Left cardiac atrium (tissue), 4 donors: Measurements from ENCODE around the gene TSSK3. TPM values are rescaled to one million over a fixed set of nuclear protein-coding genes. Genes with fewer than 3 reads are reported as not detected.

Experiments used
- ATAC-seq, 2 donors: fragments of 200-7000 bp; cut with Tn5 transposase; one replicate each; pipeline ENCODE4 v1.9.1; 2020; ENCODE audit warnings: mild to moderate bottlenecking in 2 of 2, moderate library complexity in 2 of 2
- DNase-seq: peaks from one replicate; pipeline ENCODE4 v3.0.0-alpha.2; 2020
- intact Hi-C, 2 donors: fragments of 100-400 bp; cut with DNase I; formaldehyde crosslinking; loops; one replicate each; pipeline versions ENCODE4 v1.14.1 to v1.15.1; 2022 to 2023
- long read RNA-seq: library from polyadenylated mRNA; unstranded; transcript quantifications from one replicate; pipeline ENCODE4 v2.0.0, GENCODE V29; 2021
- total RNA-seq, 2 donors: library from RNA; stranded (reverse); fragmentation: NEBNext Ultra II Directional; extraction: Animal tissue kit (Norgen Biotek cat#: 25700); gene quantifications; one replicate each; pipeline ENCODE4 v1.2.1, GENCODE V29; 2021
- donor health status: DM: no; HTN: yes; CAD: no.
- donor health status: DM: no; HTN: yes; CAD: no; lungs with severe emphysema.
- donor health status: DM: yes; HTN: yes; CAD: no.
- donor health status: Dilated cardiomyopathy.

The TSSK3 gene
- under 1 TPM; 0.44 to 0.79 TPM for total RNA-seq
- long read RNA-seq, partial matches to known transcripts, result 0 of 1 reads
- long read RNA-seq, other reads (novel, unspliced or antisense), result 1 of 1 reads

GRCh38 chr1:32362474-32363313 lies at the start of gene TSSK3, which contains the start of gene FAM229A:
TSSK3 (plus strand) TSS chr1:32362539; CDS start chr1:32362702, 163 bp downstream.
FAM229A (minus strand) TSS chr1:32362485; CDS start chr1:32362091, 394 bp downstream.
- DNase-seq (no peak), ATAC-seq (peak in 1 of 2 donors; percentile 38)
- intact Hi-C loops, result no loop called here

DNA sequence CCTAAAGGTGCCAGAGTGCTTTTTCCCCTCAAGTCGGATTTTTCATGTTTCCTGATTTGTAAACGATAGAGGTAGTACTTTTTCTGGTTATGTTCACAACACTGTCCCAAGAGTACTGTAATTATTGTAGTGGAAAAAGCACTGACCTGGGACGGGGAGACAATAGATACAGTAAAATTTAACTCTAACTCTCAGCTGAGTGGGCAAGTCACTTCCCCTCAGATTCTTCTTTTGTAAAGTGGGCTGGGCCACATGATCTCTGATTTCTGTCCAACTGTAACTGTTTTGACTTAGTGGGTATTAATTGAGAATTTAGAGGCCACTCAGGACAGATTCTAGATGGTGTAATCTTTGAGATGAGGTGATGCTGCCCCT lies 45.4 kb upstream of the TSSK3 start:
- intact Hi-C loops, result loop anchor here in 1 of 2 donors (5.0 kb wide), 1 partner anchor 100 kb away; no protein-coding TSS in a partner anchor
- ATAC-seq (no peak), DNase-seq (no peak)

GRCh38 chr1:32318127-32318869 lies 44.0 kb upstream of the TSSK3 start:
- intact Hi-C loops, result loop anchor here in 1 of 2 donors (5.0 kb wide), 1 partner anchor 101 kb away; no protein-coding TSS in a partner anchor

GRCh38 chr1:32321712-32322291 lies 40.5 kb upstream of the TSSK3 start:
- intact Hi-C loops, result no loop called here
- ATAC-seq (peak; percentile 25 to 59), DNase-seq (no peak)

More at GRCh38 chr1:32318127-32318869, 44.0 kb upstream of the TSSK3 start:
- ATAC-seq (no peak), DNase-seq (no peak)

DNA sequence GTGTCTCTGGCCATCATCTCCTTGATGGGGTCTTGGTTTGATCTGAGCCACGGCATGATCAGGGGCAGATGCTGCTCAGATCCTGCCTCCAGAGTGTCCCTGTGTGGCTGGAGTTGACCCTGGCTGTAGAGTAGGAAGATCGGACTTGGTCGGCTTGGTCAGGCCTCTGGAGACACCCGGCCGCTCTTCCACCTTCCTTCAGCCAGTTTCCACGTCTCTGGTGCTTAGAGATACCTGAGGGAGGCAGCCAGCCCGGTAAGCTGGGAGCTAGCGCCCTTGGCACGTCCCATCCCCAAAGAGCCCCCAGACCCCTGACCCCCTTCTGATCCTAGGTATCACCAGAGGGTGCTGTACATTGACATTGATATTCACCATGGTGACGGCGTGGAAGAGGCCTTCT lies 35.1 kb upstream of the TSSK3 start:
- intact Hi-C loops, result no loop called here
- ATAC-seq, result no peak
- no peak for DNase-seq

DNA sequence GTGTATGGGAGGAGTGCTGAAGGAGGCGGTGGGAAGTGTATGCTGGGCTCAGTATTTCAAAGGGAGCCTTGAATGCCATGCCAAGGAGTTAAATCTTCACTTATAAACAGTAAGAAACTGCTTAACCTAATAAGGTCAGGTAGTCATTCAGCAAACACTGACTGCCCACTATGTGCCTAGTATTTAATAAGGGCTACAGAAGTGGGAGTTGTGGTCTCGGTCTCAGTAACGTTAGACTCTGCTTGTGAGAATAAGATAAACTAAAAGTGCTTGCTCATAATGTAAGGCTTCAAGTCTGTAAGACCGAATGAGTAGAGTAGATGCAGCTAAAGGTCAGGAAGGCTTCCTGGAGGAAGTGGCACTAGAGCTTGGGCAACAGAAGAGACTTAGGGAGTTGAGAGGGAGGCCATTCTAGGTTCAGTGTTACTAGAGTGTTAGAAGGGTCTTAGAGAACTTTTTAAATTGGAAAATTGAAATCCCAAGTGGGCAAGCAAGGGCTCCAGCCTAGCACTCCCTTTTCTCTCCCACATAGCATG lies 32.3 kb upstream of the TSSK3 start:
- DNase-seq (no peak), ATAC-seq (no peak)
- intact Hi-C loops, result no loop called here

DNA sequence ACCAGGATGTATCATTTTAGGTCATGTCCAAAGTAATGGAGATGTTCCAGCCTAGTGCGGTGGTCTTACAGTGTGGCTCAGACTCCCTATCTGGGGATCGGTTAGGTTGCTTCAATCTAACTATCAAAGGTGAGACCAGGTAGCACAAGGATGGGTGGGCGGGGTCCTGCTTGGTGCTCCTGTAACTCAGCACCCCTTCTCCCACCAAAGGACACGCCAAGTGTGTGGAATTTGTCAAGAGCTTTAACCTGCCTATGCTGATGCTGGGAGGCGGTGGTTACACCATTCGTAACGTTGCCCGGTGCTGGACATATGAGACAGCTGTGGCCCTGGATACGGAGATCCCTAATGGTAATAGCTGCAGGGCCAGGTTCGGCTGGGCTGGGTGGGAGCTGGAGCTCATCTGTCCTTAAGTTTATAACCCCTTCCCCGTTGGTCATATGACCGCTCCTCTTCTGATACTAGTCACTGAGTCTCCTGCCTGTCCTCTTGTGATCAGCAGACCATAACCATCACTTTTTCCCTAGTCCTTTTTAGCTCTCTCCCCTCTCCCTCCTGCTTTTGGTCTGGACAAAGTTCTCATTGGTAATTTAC lies 31.7 kb upstream of the TSSK3 start:
- ATAC-seq (no peak), DNase-seq (no peak)
- intact Hi-C loops, result no loop called here

DNA sequence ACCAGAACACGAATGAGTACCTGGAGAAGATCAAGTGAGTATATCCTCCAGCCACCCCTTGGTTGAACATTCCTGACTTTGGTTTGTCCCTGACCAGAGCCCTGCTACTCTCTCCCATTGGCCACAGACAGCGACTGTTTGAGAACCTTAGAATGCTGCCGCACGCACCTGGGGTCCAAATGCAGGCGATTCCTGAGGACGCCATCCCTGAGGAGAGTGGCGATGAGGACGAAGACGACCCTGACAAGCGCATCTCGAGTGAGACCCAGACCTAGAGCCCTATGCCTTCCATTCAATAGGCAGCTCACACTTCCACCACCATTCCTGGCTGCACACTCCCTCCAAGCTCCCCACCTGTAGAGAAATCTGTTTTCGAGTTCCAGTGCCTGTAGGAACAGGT lies 30.8 kb upstream of the TSSK3 start:
- ATAC-seq, result no peak
- intact Hi-C loops, result no loop called here
- DNase-seq, result no peak

DNA sequence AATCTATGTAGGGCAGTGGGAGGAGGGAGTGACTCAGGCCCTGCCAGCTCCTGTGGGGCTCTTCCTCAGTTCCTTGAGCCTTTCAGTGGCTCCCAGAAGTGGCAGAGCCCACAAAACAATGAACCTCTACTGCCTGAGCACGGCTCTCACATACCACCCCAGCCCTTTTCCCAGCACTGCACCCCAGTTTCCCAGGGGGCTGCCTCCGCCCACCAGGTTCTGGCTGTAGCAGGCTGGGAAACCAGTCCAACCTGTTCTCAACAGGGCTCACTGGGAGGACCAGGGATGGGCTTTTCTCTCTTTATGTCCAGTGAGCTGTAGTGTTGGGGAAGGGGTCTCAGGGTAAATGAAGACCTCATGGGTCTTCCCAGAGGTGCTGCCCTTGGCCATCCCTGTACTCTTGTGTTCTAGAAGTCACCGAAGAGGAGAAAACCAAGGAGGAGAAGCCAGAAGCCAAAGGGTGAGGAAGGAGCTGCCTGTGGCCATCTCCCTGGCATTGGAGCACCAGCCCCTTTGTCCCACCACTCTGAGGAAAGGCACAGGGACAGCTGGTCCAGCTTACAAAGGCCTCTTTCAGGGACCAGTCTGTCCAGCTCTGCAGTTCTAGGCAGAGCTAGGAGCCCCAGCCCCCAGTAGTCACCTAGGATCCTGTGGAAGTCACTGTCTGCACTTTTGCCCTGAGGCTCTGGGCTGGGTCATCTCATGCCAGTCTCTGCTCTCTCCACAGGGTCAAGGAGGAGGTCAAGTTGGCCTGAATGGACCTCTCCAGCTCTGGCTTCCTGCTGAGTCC lies 29.9 kb upstream of the TSSK3 start:
- ATAC-seq (no peak), DNase-seq (no peak)
- intact Hi-C loops, result no loop called here

DNA sequence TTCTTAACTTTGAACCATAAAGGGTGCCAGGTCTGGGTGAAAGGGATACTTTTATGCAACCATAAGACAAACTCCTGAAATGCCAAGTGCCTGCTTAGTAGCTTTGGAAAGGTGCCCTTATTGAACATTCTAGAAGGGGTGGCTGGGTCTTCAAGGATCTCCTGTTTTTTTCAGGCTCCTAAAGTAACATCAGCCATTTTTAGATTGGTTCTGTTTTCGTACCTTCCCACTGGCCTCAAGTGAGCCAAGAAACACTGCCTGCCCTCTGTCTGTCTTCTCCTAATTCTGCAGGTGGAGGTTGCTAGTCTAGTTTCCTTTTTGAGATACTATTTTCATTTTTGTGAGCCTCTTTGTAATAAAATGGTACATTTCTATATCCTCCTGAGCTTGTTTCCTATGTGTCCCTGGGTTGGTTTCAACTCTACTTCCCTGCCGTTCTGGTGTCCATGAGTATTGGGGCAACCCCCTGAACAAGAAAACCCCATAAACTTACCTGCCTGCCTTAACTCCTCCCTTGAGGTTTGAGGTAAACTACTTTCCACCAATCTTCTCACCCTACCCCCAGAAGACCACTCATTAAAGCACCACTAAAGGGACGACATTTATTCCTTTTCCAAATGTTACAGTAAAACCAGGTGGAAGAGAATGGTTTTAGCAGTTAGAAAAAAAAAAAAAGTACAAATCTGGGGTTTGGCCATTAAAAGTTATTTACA lies 28.9 kb upstream of the TSSK3 start:
- no peak for DNase-seq
- ATAC-seq, result no peak
- intact Hi-C loops, result no loop called here

DNA sequence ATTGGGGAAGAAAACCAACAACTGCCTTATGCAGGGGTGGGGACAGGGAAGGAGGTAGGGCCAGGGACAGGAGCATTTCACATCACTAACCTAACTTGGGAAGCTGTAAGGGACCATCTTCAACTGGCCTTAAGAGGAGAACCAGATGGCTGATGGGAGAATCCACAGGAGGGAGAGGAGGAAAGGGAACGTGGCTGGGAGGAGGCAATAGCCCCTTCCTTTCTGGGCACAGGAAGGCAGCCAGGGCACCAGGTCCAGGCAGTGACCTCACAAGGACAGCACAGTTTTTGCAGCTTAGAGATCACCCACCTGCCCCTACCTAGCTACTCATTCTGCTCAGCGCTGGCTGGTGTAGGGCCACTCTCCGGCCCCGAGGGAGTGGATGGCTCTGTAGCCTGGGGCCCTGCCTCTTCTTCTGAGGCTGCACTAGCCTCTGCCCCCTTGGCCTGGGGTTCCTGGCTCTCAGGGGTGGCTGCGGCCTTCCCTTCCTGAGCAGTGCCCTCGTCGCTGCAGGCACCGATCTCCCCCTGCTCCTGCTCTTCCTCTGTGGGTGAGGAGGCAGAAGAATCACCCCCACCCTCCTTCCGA lies 28.0 kb upstream of the TSSK3 start:
- ATAC-seq (no peak), DNase-seq (no peak)
- intact Hi-C loops, result no loop called here

DNA sequence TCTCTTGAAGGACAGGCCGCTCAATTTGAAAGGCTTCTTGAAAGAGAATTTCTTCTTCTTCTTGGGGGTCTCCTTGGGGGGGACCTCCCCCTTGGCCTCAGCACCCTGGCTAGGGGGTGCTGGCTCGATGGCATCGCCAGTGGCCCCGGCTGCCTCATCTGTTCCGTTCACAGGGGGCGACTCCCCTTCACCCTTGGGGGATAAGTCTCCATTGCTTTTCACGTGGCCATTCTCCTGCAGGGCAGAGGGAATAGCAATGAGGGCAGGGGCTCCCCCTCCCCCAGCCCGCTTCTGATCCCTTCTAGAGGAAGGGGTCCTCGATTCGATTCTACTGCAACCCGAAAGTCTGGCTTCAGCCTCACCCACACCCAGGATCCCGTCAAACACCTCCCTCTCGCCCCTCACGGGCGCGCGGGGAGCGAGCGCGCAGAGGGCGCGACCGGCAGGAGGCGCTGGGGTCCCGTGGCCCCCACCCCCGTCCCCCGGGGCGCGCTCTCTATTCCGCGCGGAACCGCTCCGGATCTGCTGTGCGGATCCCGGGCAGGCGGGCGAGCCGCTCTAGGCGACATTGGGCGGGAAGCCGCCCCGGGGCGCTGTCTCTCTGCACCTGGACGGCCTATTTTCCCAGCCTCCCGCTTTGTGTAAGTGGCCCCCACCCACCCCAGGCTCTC lies 27.3 kb upstream of the TSSK3 start:
- intact Hi-C loops, result no loop called here
- ATAC-seq, result peak; percentile 32 to 58
- peak; percentile 68 for DNase-seq

- intact Hi-C loops, result no loop called here
- ATAC-seq, result peak in 1 of 2 donors; percentile 19
- no peak for DNase-seq
Measured at GRCh38 chr1:32335535-32335789, 26.9 kb upstream of the TSSK3 start.

- intact Hi-C loops, result no loop called here
- DNase-seq (peak; percentile 92), ATAC-seq (peak; percentile 69 to 81)
Measured at GRCh38 chr1:32335790-32336590, 26.3 kb upstream of the TSSK3 start, which contains the start of gene MARCKSL1. MARCKSL1 (minus strand) TSS chr1:32336233; CDS start chr1:32336033, 200 bp downstream.

DNA sequence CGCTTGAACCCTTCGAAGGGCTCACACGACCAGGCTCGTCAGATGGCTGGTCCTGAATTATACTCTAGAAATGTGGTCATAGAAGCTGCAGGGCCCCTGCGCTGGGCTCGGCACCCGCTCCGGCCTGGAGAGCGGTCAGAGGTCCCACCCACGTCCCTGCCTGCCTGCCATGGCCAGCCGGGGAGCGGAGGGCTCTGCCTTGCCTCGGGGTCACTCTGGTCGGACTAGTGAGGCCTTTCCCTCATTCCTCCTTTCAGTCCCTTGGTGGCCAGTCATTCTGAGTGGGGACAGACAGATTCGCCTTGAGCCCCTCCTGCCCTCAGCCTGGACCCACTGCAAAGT lies 25.8 kb upstream of the TSSK3 start:
- DNase-seq (peak; percentile 45), ATAC-seq (peak; percentile 1 to 6)
- intact Hi-C loops, result no loop called here

DNA sequence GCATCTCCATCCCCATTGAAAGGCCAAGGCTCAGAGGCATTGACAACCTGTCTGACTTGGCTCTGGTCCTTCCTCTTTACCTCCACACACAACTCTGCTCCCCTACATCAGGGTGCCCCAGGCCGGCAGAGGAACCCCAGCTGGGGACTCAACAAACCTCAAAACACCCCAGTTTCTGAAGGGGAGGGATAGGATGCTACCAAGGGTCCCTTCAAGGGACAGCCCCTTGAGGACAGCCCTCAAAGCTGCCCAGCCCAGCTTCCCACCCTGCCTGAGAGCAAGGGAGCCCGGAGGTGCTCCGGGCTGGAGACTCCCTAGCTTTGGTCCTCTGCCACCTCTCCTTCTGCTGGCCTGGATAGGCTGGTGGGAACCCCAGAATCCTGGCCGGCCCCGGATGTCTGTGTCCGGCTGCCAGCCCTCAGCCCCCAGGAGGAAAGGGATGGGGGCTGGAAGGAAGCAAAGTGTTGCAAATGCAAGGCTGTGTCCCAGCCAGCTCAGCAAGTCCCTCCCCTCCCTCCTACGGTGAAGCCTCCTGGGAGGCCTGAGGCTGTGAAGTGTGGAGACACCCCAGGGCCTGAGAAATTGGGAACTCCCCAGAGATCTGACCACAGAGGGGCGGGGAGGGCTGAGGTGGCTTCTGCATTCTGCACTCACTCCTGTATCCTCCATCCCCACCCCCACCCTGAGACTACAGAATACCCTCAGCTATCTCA lies 25.2 kb upstream of the TSSK3 start:
- ATAC-seq (peak; percentile 14 to 34), DNase-seq (peak; percentile 58)
- intact Hi-C loops, result no loop called here
